Fibroblast of lung (primary cell): ENCODE results near the gene PRKCA.

Experiments
- CTCF ChIP-seq, 2 donors: IDR thresholded peaks in 1 of 2; conservative IDR thresholded peaks in 1 of 2; 1 replicate in 1 of 2; 2 replicates in 1 of 2; pipeline ENCODE4 v1.5.1; 2011 to 2012; ENCODE audit warnings: low read length in 2 of 2, control low read depth in 1 of 2, inconsistent platforms in 1 of 2, low read depth in 1 of 2, mild to moderate bottlenecking in 1 of 2
- EZH2 ChIP-seq: IDR thresholded peaks from 2 replicates; pipeline ENCODE4 v1.5.1; 2012; ENCODE audit warnings: low read length, control low read depth, mild to moderate bottlenecking; ENCODE audit errors: missing control alignments

DNA sequence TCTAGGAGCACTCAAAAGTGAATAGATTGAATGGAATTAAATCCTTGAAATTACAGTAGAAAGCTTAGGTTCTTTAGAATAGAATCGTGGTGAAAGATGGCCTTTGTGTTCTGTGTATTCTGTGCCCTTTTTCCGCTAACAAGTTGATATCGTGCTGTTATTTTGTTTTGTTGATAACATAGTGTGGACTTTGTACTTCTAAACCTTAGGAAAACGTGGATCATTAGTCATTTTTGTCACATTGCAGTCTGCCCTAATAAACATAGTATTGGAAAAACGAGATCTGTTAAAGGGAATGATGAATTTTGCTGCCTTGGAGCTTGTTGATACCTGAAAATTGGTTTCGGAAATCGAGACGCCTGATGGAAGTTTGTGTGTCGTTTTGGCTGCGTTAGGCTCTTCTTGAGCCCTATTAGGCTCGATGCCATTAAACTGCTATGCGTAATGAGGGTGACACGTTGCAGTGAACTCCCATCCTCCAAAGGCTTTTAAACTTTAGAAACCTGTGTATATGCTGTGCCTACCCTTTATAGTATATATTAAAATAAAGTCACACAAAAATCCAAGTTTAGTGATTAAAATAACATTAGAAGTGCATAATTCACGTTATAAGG lies 145.7 kb downstream of the PRKCA start:
- TF ChIP-seq CTCF (conservative IDR thresholded peaks at IDR 0.05 in 1 of 2, IDR thresholded peaks at IDR 0.05 in 1 of 2; ENCODE audit: low read depth in 1 of 2, low read length in 2 of 2) = no peak
- TF ChIP-seq EZH2 = no peak
